Stomach (tissue), 4 donors: ENCODE measurements around the gene S100A8.

Experiments
- CTCF ChIP-seq, 7 experiments: fragments of 450-650 bp in 4 of 7; fragments of 200-600 bp in 3 of 7; sonication (generic) in 3 of 7; IDR thresholded peaks; one replicate each; pipeline ENCODE4 v1.5.1; 2016 to 2019; ENCODE audit warnings: antibody characterized with exemption in 7 of 7, control low read depth in 2 of 7, mild to moderate bottlenecking in 1 of 7
- POLR2AphosphoS5 ChIP-seq, 3 donors: sonication (generic); formaldehyde crosslinking; IDR thresholded peaks; one replicate each; pipeline ENCODE4 v1.6.1; 2016; ENCODE audit warnings: antibody characterized with exemption in 3 of 3

- TF ChIP-seq CTCF (IDR thresholded peaks at IDR 0.05), result no peak
- no peak for TF ChIP-seq POLR2AphosphoS5 (IDR thresholded peaks at IDR 0.05)
Observed at GRCh38 chr1:153399401-153400055, 8.7 kb upstream of the S100A8 start.
